Astrocyte of the cerebellum (primary cell): Measurements from ENCODE around the gene DNAJA1.
"Not testable (repeated sequence)": the region's sequence is repeated elsewhere in the genome, so short reads cannot be mapped to it uniquely, and the experiment has no call there.

Experiments used
- DNase-seq: peaks from one replicate; pipeline ENCODE4 v3.0.0-alpha.2; 2011; ENCODE audit warnings: low read depth
- H3K4me3 ChIP-seq: 2 replicates; pipeline ENCODE4 v1.5.1; 2011; ENCODE audit warnings: mild to moderate bottlenecking, low read depth, low read length, moderate library complexity
- CTCF ChIP-seq: IDR thresholded peaks from 2 replicates; pipeline ENCODE4 v1.5.1; 2012; ENCODE audit warnings: low read length, low read depth, moderate library complexity, mild to moderate bottlenecking; ENCODE audit errors: missing control alignments
- in situ Hi-C: cut with HindIII; loops from 2 replicates; pipeline ENCODE4 v1.10.0; 2017; ENCODE audit warnings: low sequenced_read_pairs

Gene DNAJA1

GRCh38 chr9:33081128-33081851 lies 56.2 kb downstream of the DNAJA1 start:
- H3K4me3 ChIP-seq: peak overlapping the region; percentile 20
- DNase-seq: peak; percentile 87
- in situ Hi-C loops: no loop called here
- peak; percentile 68 for TF ChIP-seq CTCF

GRCh38 chr9:33082128-33082527 lies 57.1 kb downstream of the DNAJA1 start:
- TF ChIP-seq CTCF: no peak
- no peak for DNase-seq
- H3K4me3 ChIP-seq: no peak overlapping the region
- in situ Hi-C loops: no loop called here

- H3K4me3 ChIP-seq: no peak overlapping the region
- in situ Hi-C loops: no loop called here
- DNase-seq: no peak
- TF ChIP-seq CTCF: no peak
These were observed 57.7 kb downstream of the DNAJA1 start for GRCh38 chr9:33082538-33083326.

- H3K4me3 ChIP-seq, DNase-seq, in situ Hi-C loops: not testable (repeated sequence)
These were observed 60.6 kb downstream of the DNAJA1 start for GRCh38 chr9:33085672-33086071.
